GM12878 (cell line): ENCODE data around the gene HRCT1. TPM values are rescaled to one million over a fixed set of nuclear protein-coding genes. Genes with fewer than 3 reads are reported as not detected.
A peak's percentile ranks its signal among the peaks of the same experiment; 100 is the strongest.

ENCODE experiments used
- ATAC-seq: fragments of 200-7000 bp; cut with Tn5 transposase; 3 replicates; pipeline ENCODE4 v1.9.1; 2020; ENCODE audit warnings: mild to moderate bottlenecking, moderate library complexity
- BruUV-seq: library from RNA; stranded (reverse); fragments of 400-500 nt; replicated peaks from 2 replicates; lab custom pipeline; 2021; lab: Mats Ljungman, UMichigan
- CTCF ChIA-PET: fragments of 300-600 bp; sonication (Branson Sonifier 250); formaldehyde crosslinking; extraction: SDS; loops from one replicate; lab custom pipeline; 2021; ENCODE audit warnings: inconsistent platforms; lab: Yijun Ruan, JAX
- POLR2A ChIA-PET: fragments of 350-600 bp; formaldehyde crosslinking; extraction: SDS; loops from one replicate; lab custom pipeline; 2021; ENCODE audit warnings: inconsistent platforms; lab: Charles Lee
- RAD21 ChIA-PET: fragments of 300-600 bp; sonication (Branson Sonifier 250); formaldehyde crosslinking; loops from one replicate; lab custom pipeline; 2023; ENCODE audit warnings: antibody characterized with exemption; ENCODE audit not compliant: unreplicated experiment; lab: Charles Lee
- SMC1A ChIA-PET: fragments of 300-600 bp; sonication (Branson Sonifier 250); formaldehyde crosslinking; loops from one replicate; lab custom pipeline; 2023; ENCODE audit not compliant: unreplicated experiment, uncharacterized antibody; lab: Charles Lee
- DNase-seq: peaks from one replicate; pipeline ENCODE4 v3.0.0-alpha.2; 2011; ENCODE audit warnings: low read depth, low spot score
- FAIRE-seq: peaks from 3 replicates; lab custom pipeline; 2011; peaks lifted over from hg19 to GRCh38; lab: Jason Lieb, UNC
- H2AFZ ChIP-seq: 2 replicates; pipeline ENCODE4 v1.6.0; 2011; ENCODE audit warnings: low read depth, low read length, control low read depth; ENCODE audit not compliant: control insufficient read depth
- H3K27ac ChIP-seq: 2 replicates; pipeline ENCODE4 v1.5.1; 2011; ENCODE audit warnings: control low read depth; ENCODE audit not compliant: control insufficient read depth, insufficient read depth
- H3K27me3 ChIP-seq, 2 experiments: replicated peaks in 1 of 2; 2 replicates each; pipeline versions ENCODE4 v1.6.0 to v1.6.1; 2011; ENCODE audit warnings: low read length in 1 of 2; ENCODE audit not compliant: control insufficient read depth in 2 of 2, insufficient read depth in 2 of 2
- H3K36me3 ChIP-seq, 2 experiments: 2 replicates each; pipeline ENCODE4 v1.5.1; 2011; ENCODE audit warnings: low read length in 1 of 2; ENCODE audit not compliant: control insufficient read depth in 2 of 2, insufficient read depth in 2 of 2
- H3K4me1 ChIP-seq: 2 replicates; pipeline ENCODE4 v1.6.1; 2011; ENCODE audit warnings: mild to moderate bottlenecking, low read length, moderate library complexity, mixed read lengths; ENCODE audit not compliant: control insufficient read depth, insufficient read depth
- H3K4me2 ChIP-seq: 2 replicates; pipeline ENCODE4 v1.6.0; 2011; ENCODE audit warnings: control low read depth; ENCODE audit not compliant: control insufficient read depth, insufficient read depth
- H3K4me3 ChIP-seq: fragments of 200-600 bp; sonication (generic); 2 replicates; pipeline ENCODE4 v1.5.1; 2016
- H3K79me2 ChIP-seq: 2 replicates; pipeline ENCODE4 v1.6.0; 2011; ENCODE audit warnings: low read length; ENCODE audit not compliant: control insufficient read depth, insufficient read depth
- H3K9ac ChIP-seq: 2 replicates; pipeline ENCODE4 v1.8.0; 2011; ENCODE audit warnings: low read length, control low read depth, mixed read lengths; ENCODE audit not compliant: control insufficient read depth, insufficient read depth
- H3K9me3 ChIP-seq: replicated peaks from 3 replicates; pipeline ENCODE4 v1.5.1; 2011; ENCODE audit warnings: mild to moderate bottlenecking, low read length; ENCODE audit not compliant: control insufficient read depth, insufficient read depth
- H4K20me1 ChIP-seq: 2 replicates; pipeline ENCODE4 v1.6.0; 2011; ENCODE audit not compliant: control insufficient read depth, insufficient read depth
- EGR1 ChIP-seq, 2 experiments: IDR thresholded peaks; 1 replicate in 1 of 2; 2 replicates in 1 of 2; pipeline ENCODE4 v1.6.1; 2011 to 2012; ENCODE audit warnings: low read depth in 2 of 2, low read length in 2 of 2, borderline replicate concordance in 1 of 2, mild to moderate bottlenecking in 1 of 2, moderate library complexity in 1 of 2
- RAD21 ChIP-seq: IDR thresholded peaks from 2 replicates; pipeline ENCODE4 v1.6.1; 2011; ENCODE audit warnings: mild to moderate bottlenecking, low read depth, low read length, moderate library complexity; ENCODE audit not compliant: insufficient read depth
- SMC3 ChIP-seq: IDR thresholded peaks from 2 replicates; pipeline ENCODE4 v1.6.1; 2011; ENCODE audit warnings: low read length, improper control_type of control experiment, borderline replicate concordance
- WRNIP1 ChIP-seq: IDR thresholded peaks from 2 replicates; pipeline ENCODE4 v1.6.1; 2011; ENCODE audit warnings: low read depth, low read length, improper control_type of control experiment, borderline replicate concordance
- YY1 ChIP-seq: IDR thresholded peaks from 2 replicates; pipeline ENCODE4 v1.6.1; 2011; ENCODE audit warnings: low read depth, mild to moderate bottlenecking, low read length
- WGBS: methylation state at CpG from one replicate; pipeline ENCODE4 v1.1.6; 2016; ENCODE audit warnings: low lambda C conversion rate; ENCODE audit not compliant: insufficient replicate concordance, insufficient coverage; ENCODE audit errors: missing lambda C conversion rate; 5-methylcytosine and 5-hydroxymethylcytosine counted together
- in situ Hi-C: fragments of 300-500 bp; cut with MboI; formaldehyde crosslinking; loops from 9 replicates; pipeline ENCODE4 v1.14.3; 2018; ENCODE audit warnings: mixed read lengths
- intact Hi-C: fragments of 100-400 bp; cut with micrococcal nuclease; formaldehyde crosslinking; loops from one replicate; pipeline ENCODE4 v1.14.2; 2022; ENCODE audit not compliant: unreplicated experiment
- polyA plus RNA-seq, 11 experiments: library from polyadenylated mRNA; depleted of rRNA in 4 of 11; unstranded in 6 of 11; stranded (reverse) in 5 of 11; fragments of >200 nt; fragmentation: Nextera tagmentation in 4 of 11; fragmentation: Illumina TruSeq in 1 of 11; extraction: Ambion mirVana in 4 of 11; extraction: Trizol in 1 of 11; gene quantifications; 1 replicate in 1 of 11; 2 replicates in 10 of 11; pipeline versions ENCODE4 v1.2.1 to v1.2.3, GENCODE V29; 2011 to 2016; ENCODE audit warnings: inconsistent platforms in 2 of 11, missing spikeins in 2 of 11, low read depth in 1 of 11
- total RNA-seq, 4 experiments: library from RNA; depleted of rRNA in 3 of 4; stranded (reverse); fragments of >200 nt in 3 of 4; fragmentation: Illumina TruSeq in 1 of 4; extraction: Trizol in 1 of 4; gene quantifications; 2 replicates each; pipeline versions ENCODE4 v1.2.1 to v1.2.3, GENCODE V29; 2013 to 2021
- TF ChIP-seq, protein P1 (sequence below), 3 experiments: IDR thresholded peaks in 2 of 3; conservative IDR thresholded peaks in 1 of 3; 2 replicates each; pipeline ENCODE4 v1.5.1; 2011; ENCODE audit warnings: low read depth in 3 of 3, low read length in 3 of 3, mild to moderate bottlenecking in 3 of 3, control low read depth in 2 of 3, moderate library complexity in 2 of 3, inconsistent platforms in 1 of 3, mixed read lengths in 1 of 3; ENCODE audit not compliant: control insufficient read depth in 2 of 3, insufficient read depth in 1 of 3; ENCODE audit errors: extremely low read depth in 1 of 3

The HRCT1 gene
- total and polyA plus RNA-seq, 10 of the 15 experiments (the other 5 are each of a cell fraction or from before 2014, with no cell fraction given): not detected

DNA sequence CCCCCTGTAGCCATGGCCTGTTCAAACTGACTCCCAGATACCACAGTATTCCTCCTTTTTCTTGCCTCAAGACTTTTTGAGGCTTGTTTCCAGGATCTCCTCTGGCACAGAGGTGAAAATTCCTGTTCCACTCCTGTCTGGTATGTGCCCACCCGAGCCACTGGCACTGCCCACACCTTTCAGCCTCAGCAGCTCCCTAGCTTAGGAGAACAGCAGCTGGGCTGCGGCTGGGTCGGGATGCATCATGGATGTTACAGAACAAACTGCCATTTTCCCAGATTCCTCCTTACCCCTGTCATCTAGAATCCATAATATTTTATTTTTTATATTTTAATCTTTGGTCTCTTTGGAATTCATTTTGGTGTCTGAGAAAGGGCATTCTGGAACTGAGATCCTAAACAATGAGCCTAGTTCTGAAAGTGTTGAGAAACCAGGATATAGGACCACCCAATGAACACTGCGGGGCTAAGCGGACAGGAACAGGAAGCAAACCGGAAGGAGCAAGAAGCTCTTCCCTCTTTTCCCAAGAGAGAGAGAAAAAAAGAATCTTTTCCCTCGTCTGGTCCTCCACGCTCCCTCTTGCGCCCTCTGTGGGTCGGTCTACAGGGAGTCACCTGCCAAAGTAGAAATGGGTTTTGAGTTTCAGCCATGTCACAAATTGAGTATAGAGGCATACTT lies 39.5 kb downstream of the HRCT1 start:
- TF ChIP-seq YY1: peak; percentile 59
- TF ChIP-seq SMC3: peak; percentile 60; the same call in 1 of the 2 replicates
- no peak for TF ChIP-seq WRNIP1
- TF ChIP-seq EGR1 (IDR thresholded peaks at IDR 0.05; ENCODE audit: borderline replicate concordance in 1 of 2, low read depth in 2 of 2, low read length in 2 of 2): no peak
- TF ChIP-seq RAD21: peak; percentile 63
- TF ChIP-seq, protein P1, sequence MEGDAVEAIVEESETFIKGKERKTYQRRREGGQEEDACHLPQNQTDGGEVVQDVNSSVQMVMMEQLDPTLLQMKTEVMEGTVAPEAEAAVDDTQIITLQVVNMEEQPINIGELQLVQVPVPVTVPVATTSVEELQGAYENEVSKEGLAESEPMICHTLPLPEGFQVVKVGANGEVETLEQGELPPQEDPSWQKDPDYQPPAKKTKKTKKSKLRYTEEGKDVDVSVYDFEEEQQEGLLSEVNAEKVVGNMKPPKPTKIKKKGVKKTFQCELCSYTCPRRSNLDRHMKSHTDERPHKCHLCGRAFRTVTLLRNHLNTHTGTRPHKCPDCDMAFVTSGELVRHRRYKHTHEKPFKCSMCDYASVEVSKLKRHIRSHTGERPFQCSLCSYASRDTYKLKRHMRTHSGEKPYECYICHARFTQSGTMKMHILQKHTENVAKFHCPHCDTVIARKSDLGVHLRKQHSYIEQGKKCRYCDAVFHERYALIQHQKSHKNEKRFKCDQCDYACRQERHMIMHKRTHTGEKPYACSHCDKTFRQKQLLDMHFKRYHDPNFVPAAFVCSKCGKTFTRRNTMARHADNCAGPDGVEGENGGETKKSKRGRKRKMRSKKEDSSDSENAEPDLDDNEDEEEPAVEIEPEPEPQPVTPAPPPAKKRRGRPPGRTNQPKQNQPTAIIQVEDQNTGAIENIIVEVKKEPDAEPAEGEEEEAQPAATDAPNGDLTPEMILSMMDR (IDR thresholded peaks at IDR 0.05 in 2 of 3, conservative IDR thresholded peaks at IDR 0.05 in 1 of 3; ENCODE audit: control insufficient read depth in 2 of 3, extremely low read depth in 1 of 3, insufficient read depth in 1 of 3, low read depth in 3 of 3, low read length in 3 of 3): peak; percentile 71 to 86 (median 79)
- TF ChIP-seq, all 136 proteins: peak for 4
- intact Hi-C loops: loop anchor here (1.0 kb wide), 1 partner anchor 42 kb away; no protein-coding TSS in a partner anchor
- POLR2A ChIA-PET: no interaction called here

More for the DNA sequence above, 39.5 kb downstream of the HRCT1 start:
- no peaks in the 10 kb centered on the region for H3K27me3 ChIP-seq
- in situ Hi-C loops: no loop called here
- BruUV-seq: no TSS peak
- peak; percentile 98 for FAIRE-seq
- ChIA-PET CTCF (interaction anchor here (0.6 to 3.5 kb wide), 14 partner anchors 9 to 1661 kb away, joined by 3 to 41 read pairs (median 4); no protein-coding TSS in a partner anchor), SMC1A (interaction anchor here (0.6 to 2.0 kb wide), 6 partner anchors 41 to 210 kb away, joined by 3 to 9 read pairs (median 3); no protein-coding TSS in a partner anchor), RAD21 (interaction anchor here (1.2 to 1.9 kb wide), 3 partner anchors 42 to 119 kb away, joined by 3 to 7 read pairs (median 6); no protein-coding TSS in a partner anchor)
- no peaks in the 10 kb centered on the region for H3K79me2 ChIP-seq
- H3K27ac ChIP-seq: no peak overlapping the region
- no peaks in the 10 kb centered on the region for H3K9me3 ChIP-seq
- H4K20me1 ChIP-seq: no peaks in the 10 kb centered on the region
- H3K4me2 ChIP-seq: no peak overlapping the region
- peak; percentile 84 for ATAC-seq
- WGBS: 26% methylated on average over 10 of the region's 10 CpGs
- no peaks in the 10 kb centered on the region for H3K4me1 ChIP-seq
- H3K9ac ChIP-seq: no peak overlapping the region
- H3K4me3 ChIP-seq: no peak overlapping the region
- no peak overlapping the region for H2AFZ ChIP-seq
- no peak for DNase-seq
- no peaks in the 10 kb centered on the region for H3K36me3 ChIP-seq
